B cell (primary cell): ENCODE results near the gene GPC3. TPM values are rescaled to one million over a fixed set of nuclear protein-coding genes. Genes with fewer than 3 reads are reported as not detected.

Experiments
- ATAC-seq: fragments of 200-7000 bp; cut with Tn5 transposase; one replicate; pipeline ENCODE4 v1.10.0; 2021; ENCODE audit warnings: low read depth, mild to moderate bottlenecking, moderate number of reproducible peaks, moderate library complexity
- CTCF ChIA-PET: fragments of 350-600 bp; sonication (Branson Sonifier 250); formaldehyde crosslinking; loops from one replicate; lab custom pipeline; 2021; ENCODE audit warnings: antibody characterized with exemption, inconsistent platforms; lab: Charles Lee
- POLR2A ChIA-PET: fragments of 350-600 bp; sonication (Branson Sonifier 250); formaldehyde crosslinking; loops from one replicate; lab custom pipeline; 2021; ENCODE audit warnings: antibody characterized with exemption; lab: Charles Lee
- DNase-seq: peaks from one replicate; pipeline ENCODE4 v3.0.0; 2013
- H2AFZ ChIP-seq: 2 replicates; pipeline ENCODE4 v1.6.1; 2012; ENCODE audit warnings: mild to moderate bottlenecking, low read depth, low read length; ENCODE audit not compliant: insufficient read depth, poor library complexity, severe bottlenecking
- H3K27ac ChIP-seq, 2 donors: 1 replicate in 1 of 2; 2 replicates in 1 of 2; pipeline ENCODE4 v1.5.1; 2012 to 2013; ENCODE audit warnings: low read length in 2 of 2, mild to moderate bottlenecking in 2 of 2, moderate library complexity in 1 of 2
- H3K27me3 ChIP-seq, 4 experiments: fragments of 200-600 bp in 1 of 4; sonication (generic) in 1 of 4; replicated peaks in 1 of 4; 1 replicate in 2 of 4; 2 replicates in 2 of 4; pipeline versions ENCODE4 v1.6.1 to v1.7.0; 2013 to 2016; ENCODE audit warnings: low read length in 3 of 4, mild to moderate bottlenecking in 2 of 4, mixed read lengths in 1 of 4, moderate library complexity in 1 of 4; ENCODE audit not compliant: insufficient read depth in 4 of 4, control insufficient read depth in 3 of 4; ENCODE audit errors: control extremely low read depth in 1 of 4
- H3K36me3 ChIP-seq, 2 experiments: replicated peaks in 1 of 2; 1 replicate in 1 of 2; 2 replicates in 1 of 2; pipeline versions ENCODE4 v1.6.1 to v1.7.1; 2013; ENCODE audit warnings: low read length in 1 of 2; ENCODE audit not compliant: insufficient read depth in 2 of 2, control insufficient read depth in 1 of 2; ENCODE audit errors: control extremely low read depth in 1 of 2, extremely low read depth in 1 of 2
- H3K4me1 ChIP-seq, 2 donors: fragments of 200-600 bp in 1 of 2; sonication (generic) in 1 of 2; 1 replicate in 1 of 2; 2 replicates in 1 of 2; pipeline versions ENCODE4 v1.5.1 to v1.6.1; 2013 to 2017; ENCODE audit warnings: low read length in 2 of 2; ENCODE audit not compliant: control insufficient read depth in 2 of 2, insufficient read depth in 2 of 2
- H3K4me2 ChIP-seq: replicated peaks from 2 replicates; pipeline ENCODE3; 2012; ENCODE audit warnings: mild to moderate bottlenecking, low read depth, low read length; ENCODE audit not compliant: poor library complexity, severe bottlenecking
- H3K4me3 ChIP-seq, 5 experiments: fragments of 200-600 bp in 1 of 5; sonication (generic) in 1 of 5; 1 replicate in 3 of 5; 2 replicates in 2 of 5; pipeline versions ENCODE4 v1.5.1 to v1.7.0; 2011 to 2016; ENCODE audit warnings: low read length in 4 of 5, mild to moderate bottlenecking in 4 of 5, low read depth in 2 of 5, control low read depth in 1 of 5, moderate library complexity in 1 of 5; ENCODE audit not compliant: insufficient read depth in 1 of 5; ENCODE audit errors: control extremely low read depth in 1 of 5, extremely low read depth in 1 of 5
- H3K79me2 ChIP-seq: fragments of 200-600 bp; sonication (generic); one replicate; pipeline ENCODE4 v1.6.0; 2016; ENCODE audit warnings: low read length; ENCODE audit not compliant: control insufficient read depth, insufficient read depth
- H3K9ac ChIP-seq: fragments of 200-600 bp; sonication (generic); 2 replicates; pipeline ENCODE4 v1.6.1; 2017; ENCODE audit warnings: mild to moderate bottlenecking, low read length, moderate library complexity
- H3K9me3 ChIP-seq, 3 donors: one replicate each; pipeline versions ENCODE4 v1.6.1 to v1.7.1; 2013; ENCODE audit warnings: low read length in 2 of 3; ENCODE audit not compliant: control insufficient read depth in 2 of 3, insufficient read depth in 1 of 3; ENCODE audit errors: control extremely low read depth in 1 of 3
- H4K20me1 ChIP-seq: 2 replicates; pipeline ENCODE4 v1.6.0; 2012; ENCODE audit warnings: mild to moderate bottlenecking, low read length; ENCODE audit not compliant: insufficient read depth, control insufficient read depth, poor library complexity, severe bottlenecking
- H3K27ac Mint-ChIP-seq: one replicate; pipeline ENCODE4 v1.8.0; 2021; ENCODE audit warnings: mixed read lengths
- H3K27me3 Mint-ChIP-seq: one replicate; pipeline ENCODE4 v1.8.0; 2021; ENCODE audit warnings: mixed read lengths
- H3K4me1 Mint-ChIP-seq: one replicate; pipeline ENCODE4 v1.8.0; 2021; ENCODE audit warnings: mixed read lengths
- H3K4me3 Mint-ChIP-seq: one replicate; pipeline ENCODE4 v1.8.0; 2021; ENCODE audit warnings: mixed read lengths
- H3K9me3 Mint-ChIP-seq: one replicate; pipeline ENCODE4 v1.8.0; 2022; ENCODE audit warnings: mixed read lengths; ENCODE audit not compliant: insufficient read depth
- CTCF ChIP-seq: fragments of 200-600 bp; IDR thresholded peaks from one replicate; pipeline ENCODE4 v1.8.0; 2022; ENCODE audit warnings: antibody characterized with exemption, mild to moderate bottlenecking
- EZH2 ChIP-seq: IDR thresholded peaks from 2 replicates; pipeline ENCODE4 v1.6.1; 2012; ENCODE audit warnings: borderline replicate concordance, low read depth, mild to moderate bottlenecking, moderate library complexity, low read length; ENCODE audit not compliant: insufficient read depth, poor library complexity, severe bottlenecking
- WGBS: methylation state at CpG from one replicate; pipeline ENCODE4 v1.1.5; 2013; ENCODE audit warnings: missing lambda C conversion rate; ENCODE audit not compliant: insufficient coverage; 5-methylcytosine and 5-hydroxymethylcytosine counted together
- intact Hi-C: fragments of 100-400 bp; cut with micrococcal nuclease; formaldehyde crosslinking; loops from one replicate; pipeline ENCODE4 v1.10.0; 2022
- polyA plus RNA-seq: library from polyadenylated mRNA; depleted of rRNA; stranded (reverse); fragments of >200 nt; gene quantifications from 2 replicates; pipeline ENCODE4 v1.2.3, GENCODE V29; 2012
- total RNA-seq, 2 donors: library from RNA; stranded (reverse); fragments of 120-200 nt in 1 of 2; gene quantifications; 1 replicate in 1 of 2; 2 replicates in 1 of 2; pipeline versions ENCODE4 v1.2.3 to v1.2.4, GENCODE V29; 2013 to 2022

Gene GPC3
- total and polyA plus RNA-seq, 2 donors (not counting 1 experiment from before 2014, with no cell fraction given) = not detected

- Mint-ChIP-seq H3K27me3 (no peaks in the 10 kb centered on the region), H3K9me3 (no peaks in the 10 kb centered on the region), H3K27ac (no peak overlapping the region), H3K4me1 (no peaks in the 10 kb centered on the region), H3K4me3 (no peak overlapping the region)
- no peaks in the 10 kb centered on the region for H3K79me2 ChIP-seq
- H3K4me2 ChIP-seq = no peak overlapping the region
- H4K20me1 ChIP-seq = no peaks in the 10 kb centered on the region
- POLR2A ChIA-PET = no interaction called here
- no peak for ATAC-seq
- WGBS = no CpG with 5 or more reads among the region's 1 CpG
- intact Hi-C loops = no loop called here
- CTCF ChIA-PET = no interaction called here
- H2AFZ ChIP-seq = no peak overlapping the region
- no peak overlapping the region for H3K27ac ChIP-seq
- no peak overlapping the region for H3K4me3 ChIP-seq
- no peaks in the 10 kb centered on the region for H3K27me3 ChIP-seq
- no peaks in the 10 kb centered on the region for H3K9me3 ChIP-seq
- H3K36me3 ChIP-seq = no peaks in the 10 kb centered on the region
- no peaks in the 10 kb centered on the region for H3K4me1 ChIP-seq
- no peak for DNase-seq
- no peak overlapping the region for H3K9ac ChIP-seq
- no peak for TF ChIP-seq EZH2
- TF ChIP-seq CTCF = no peak
Observed at GRCh38 chrX:133588827-133589226, 396.6 kb downstream of the GPC3 start.

DNA sequence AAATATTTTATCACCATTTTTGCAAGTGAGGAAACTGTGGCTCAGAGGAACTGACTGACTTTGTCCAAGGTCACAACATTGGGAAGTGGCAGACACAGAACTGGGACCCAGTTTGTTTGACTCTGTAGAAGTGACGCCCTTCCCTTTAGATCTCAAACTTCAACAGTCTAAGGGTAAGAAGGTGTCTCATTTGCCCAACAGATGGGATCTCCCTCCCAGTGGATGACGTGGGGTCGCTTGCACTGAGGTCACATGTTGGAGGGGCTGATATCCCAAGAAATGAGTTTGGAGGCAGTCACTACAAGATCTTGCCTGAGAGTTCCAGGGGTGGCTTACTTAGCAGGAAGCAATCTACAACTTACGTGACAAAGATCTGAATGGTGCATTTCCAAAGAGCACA, 397.6 kb downstream of the GPC3 start:
- Histone ChIP-seq H3K79me2 (no peaks in the 10 kb centered on the region), H2AFZ (no peak overlapping the region), H3K9me3 (no peaks in the 10 kb centered on the region), H3K27me3 (no peaks in the 10 kb centered on the region), H3K4me3 (no peak overlapping the region), H3K4me2 (no peak overlapping the region), H3K36me3 (no peaks in the 10 kb centered on the region), H3K9ac (no peak overlapping the region), H4K20me1 (no peaks in the 10 kb centered on the region), H3K4me1 (no peaks in the 10 kb centered on the region), H3K27ac (no peak overlapping the region)
- no peak overlapping the region for H3K4me3 Mint-ChIP-seq
- H3K27me3 Mint-ChIP-seq = no peaks in the 10 kb centered on the region
- H3K27ac Mint-ChIP-seq = no peak overlapping the region
- no peak for TF ChIP-seq CTCF
- ChIA-PET CTCF (no interaction called here), POLR2A (no interaction called here)
- no peaks in the 10 kb centered on the region for H3K9me3 Mint-ChIP-seq
- WGBS = no CpG with 5 or more reads among the region's 4 CpGs
- H3K4me1 Mint-ChIP-seq = no peaks in the 10 kb centered on the region
- no peak for DNase-seq
- ATAC-seq = no peak
- intact Hi-C loops = no loop called here
